Heart right ventricle (tissue), 16 donors: Measurements from ENCODE around the gene PIK3IP1. TPM values are rescaled to one million over a fixed set of nuclear protein-coding genes. Genes with fewer than 3 reads are reported as not detected.

Experiments used
- ATAC-seq, 8 donors: fragments of 200-7000 bp; cut with Tn5 transposase; one replicate each; pipeline ENCODE4 v1.9.1; 2020; ENCODE audit warnings: mild to moderate bottlenecking in 8 of 8, moderate library complexity in 8 of 8, moderate number of reproducible peaks in 1 of 8
- DNase-seq, 2 donors: peaks; one replicate each; pipeline ENCODE4 v3.0.0-alpha.2; 2020
- H3K27ac ChIP-seq, 10 donors: fragments of 200-600 bp; sonication (generic) in 2 of 10; one replicate each; pipeline versions ENCODE4 v1.5.0 to v1.8.0; 2020 to 2022; ENCODE audit warnings: mild to moderate bottlenecking in 3 of 10
- H3K27me3 ChIP-seq, 7 donors: fragments of 200-600 bp; one replicate each; pipeline ENCODE4 v1.8.0; 2021 to 2022; ENCODE audit warnings: mild to moderate bottlenecking in 2 of 7
- H3K36me3 ChIP-seq, 9 donors: fragments of 200-600 bp; sonication (generic) in 1 of 9; one replicate each; pipeline versions ENCODE4 v1.5.0 to v1.8.0; 2020 to 2022; ENCODE audit warnings: mild to moderate bottlenecking in 2 of 9
- H3K4me1 ChIP-seq, 9 donors: fragments of 200-600 bp; sonication (generic) in 1 of 9; one replicate each; pipeline versions ENCODE4 v1.5.0 to v1.8.0; 2020 to 2022; ENCODE audit warnings: mild to moderate bottlenecking in 4 of 9
- H3K4me3 ChIP-seq, 10 donors: fragments of 200-600 bp; sonication (generic) in 2 of 10; one replicate each; pipeline versions ENCODE4 v1.5.0 to v1.8.0; 2020 to 2022; ENCODE audit warnings: mild to moderate bottlenecking in 7 of 10, moderate library complexity in 2 of 10
- H3K9me3 ChIP-seq, 11 donors: fragments of 200-600 bp in 10 of 11; sonication (generic) in 2 of 11; one replicate each; pipeline versions ENCODE4 v1.5.0 to v1.8.0; 2013 to 2022; ENCODE audit warnings: mild to moderate bottlenecking in 2 of 11, control low read depth in 1 of 11, moderate library complexity in 1 of 11
- WGBS, 2 donors: extraction: QIAGEN DNeasy Blood & Tissue Kit; methylation state at CpG; one replicate each; pipeline ENCODE4 v1.1.7; 2013; ENCODE audit warnings: inconsistent platforms in 1 of 2; 5-methylcytosine and 5-hydroxymethylcytosine counted together
- intact Hi-C, 10 donors: fragments of 100-400 bp; cut with DNase I; formaldehyde crosslinking; loops; one replicate each; pipeline versions ENCODE4 v1.11.1 to v1.14.2; 2022
- polyA plus RNA-seq, 2 donors: library from polyadenylated mRNA; stranded (reverse); fragments of 200-250 nt; gene quantifications; one replicate each; pipeline ENCODE4 v1.2.3, GENCODE V29; 2013
- total RNA-seq, 10 donors: library from RNA; stranded (reverse); fragmentation: NEBNext Ultra II Directional in 3 of 10; extraction: Animal tissue kit (Norgen Biotek cat#: 25700) in 3 of 10; gene quantifications; one replicate each; pipeline versions ENCODE4 v1.2.1 to v1.2.4, GENCODE V29; 2021 to 2023
- TF ChIP-seq, protein P1 (sequence below), 9 donors: fragments of 200-600 bp; sonication (generic) in 2 of 9; IDR thresholded peaks; one replicate each; pipeline versions ENCODE4 v1.5.0 to v1.8.0; 2021 to 2022; ENCODE audit warnings: antibody characterized with exemption in 9 of 9, mild to moderate bottlenecking in 5 of 9, moderate library complexity in 1 of 9
- donor health status: Arrhythmogenic right ventricular cardiomyopathy.
- donor health status: ischemic (EF 13 %, LVEDD 7.1; RV severe dilation, severe dysfunction).
- donor health status: healthy with polysubstance abuse.
- donor health status: DM: no; HTN: yes; CAD: no.
- donor health status: DM: no; HTN: no; CAD: no.
- donor health status: ischemic (EF 25% LVEDD 6.9; RV normal size, moderate dysfunction).
- donor health status: ischemic (EF 25% LVEDD 5.7; RV mildly dilated, moderate dysfunction).
- donor health status: healthy.
- donor health status: DM: yes; HTN: yes; CAD: no.
- donor health status: Ischemic cardiomyopathy.
- donor health status: ischemic (EF 35%, LVEDD 5.7; RV mildly dilated, moderate dysfunction).
- donor health status: nonischemic (EF 11% LVEDD 7.7; RV severe dilation, severe dysfunction).
- donor health status: DM: yes; HTN: yes; CAD: no.
- donor health status: PGD.
- donor health status: ischemic (EF 29% LVEDD 5.4; RV normal size, mild dysfunction).
- donor health status: nonischemic (EF 23%, LVEDD 6.1; RV moderate dilation, normal function).

Gene PIK3IP1
- total and polyA plus RNA-seq, 12 donors = 3.6 to 28.6 (median 12.9) TPM

DNA sequence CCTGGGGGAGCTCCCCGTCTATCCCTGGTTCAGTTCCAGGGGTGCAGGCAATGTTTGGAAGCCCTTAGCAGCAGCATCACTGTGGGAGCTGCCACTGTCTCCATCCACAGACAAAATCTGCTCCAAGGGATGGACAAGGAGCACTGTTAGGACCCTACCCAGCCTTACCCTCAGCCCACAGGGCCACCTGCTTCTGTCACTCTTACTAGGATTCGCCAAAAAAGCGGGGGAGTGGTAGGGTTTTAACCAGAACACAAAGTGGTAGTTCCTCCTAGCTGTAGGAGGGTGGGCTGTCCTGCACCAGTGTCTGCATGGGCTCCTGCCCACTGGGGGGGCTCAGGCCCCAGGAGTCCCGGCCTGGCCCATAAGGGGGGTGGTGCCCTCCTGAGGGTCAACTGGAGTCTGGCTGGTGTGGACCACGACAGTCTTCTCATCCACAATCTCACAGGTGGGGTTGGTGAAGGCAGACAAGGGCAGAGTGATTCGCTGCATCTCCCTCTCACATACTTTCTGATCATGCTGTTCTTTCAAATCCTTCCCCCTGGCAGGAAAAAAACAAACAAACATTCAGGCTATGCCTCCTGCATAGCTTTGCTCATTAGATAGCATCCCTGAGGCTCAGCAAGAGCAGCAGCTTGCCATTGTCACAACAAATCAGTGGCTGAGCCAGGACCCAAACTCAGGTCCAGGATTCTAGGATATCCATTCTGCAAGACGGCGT, 9.4 kb downstream of the PIK3IP1 start:
- TF ChIP-seq, protein P1, sequence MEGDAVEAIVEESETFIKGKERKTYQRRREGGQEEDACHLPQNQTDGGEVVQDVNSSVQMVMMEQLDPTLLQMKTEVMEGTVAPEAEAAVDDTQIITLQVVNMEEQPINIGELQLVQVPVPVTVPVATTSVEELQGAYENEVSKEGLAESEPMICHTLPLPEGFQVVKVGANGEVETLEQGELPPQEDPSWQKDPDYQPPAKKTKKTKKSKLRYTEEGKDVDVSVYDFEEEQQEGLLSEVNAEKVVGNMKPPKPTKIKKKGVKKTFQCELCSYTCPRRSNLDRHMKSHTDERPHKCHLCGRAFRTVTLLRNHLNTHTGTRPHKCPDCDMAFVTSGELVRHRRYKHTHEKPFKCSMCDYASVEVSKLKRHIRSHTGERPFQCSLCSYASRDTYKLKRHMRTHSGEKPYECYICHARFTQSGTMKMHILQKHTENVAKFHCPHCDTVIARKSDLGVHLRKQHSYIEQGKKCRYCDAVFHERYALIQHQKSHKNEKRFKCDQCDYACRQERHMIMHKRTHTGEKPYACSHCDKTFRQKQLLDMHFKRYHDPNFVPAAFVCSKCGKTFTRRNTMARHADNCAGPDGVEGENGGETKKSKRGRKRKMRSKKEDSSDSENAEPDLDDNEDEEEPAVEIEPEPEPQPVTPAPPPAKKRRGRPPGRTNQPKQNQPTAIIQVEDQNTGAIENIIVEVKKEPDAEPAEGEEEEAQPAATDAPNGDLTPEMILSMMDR (IDR thresholded peaks at IDR 0.05) = no peak
- ATAC-seq (no peak), DNase-seq (no peak)
- H3K27ac ChIP-seq = peak overlapping the region in 1 of 10 donors; percentile 27
- H3K27me3 ChIP-seq = no peaks in the 10 kb centered on the region
- H3K4me3 ChIP-seq = no peak overlapping the region
- no peaks in the 10 kb centered on the region for H3K9me3 ChIP-seq
- peaks cover 0 to 100% (median 76%) of the 10 kb centered on the region in 9 donors for H3K36me3 ChIP-seq
- H3K4me1 ChIP-seq = peaks cover 0 to 53% (median 18%) of the 10 kb centered on the region in 9 donors
- intact Hi-C loops = no loop called here
- WGBS, 2 donors = 78 to 83% methylated on average over 8 of the region's 8 CpGs

DNA sequence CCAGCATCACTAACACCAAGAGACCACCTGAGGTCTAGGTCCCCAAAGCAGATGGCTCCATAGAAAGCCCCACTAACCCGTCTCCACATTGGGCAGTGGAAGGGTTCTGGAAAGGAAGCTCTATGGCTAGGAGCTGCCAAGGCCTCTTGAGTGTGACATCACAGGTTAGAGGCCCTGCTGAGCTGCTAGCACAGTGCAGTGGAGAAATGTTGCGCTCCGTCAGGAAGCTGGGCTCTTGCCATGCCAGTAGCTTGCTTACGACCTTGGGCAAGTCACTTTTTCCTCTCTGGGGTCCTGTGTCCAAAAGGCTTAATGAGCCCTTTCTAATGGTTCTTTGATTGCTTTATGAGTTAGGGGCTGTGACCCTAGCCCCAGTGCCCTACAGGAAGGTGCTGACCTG, 10.6 kb downstream of the PIK3IP1 start:
- WGBS, 2 donors = 43 to 45% methylated on average over 4 of the region's 4 CpGs

DNA sequence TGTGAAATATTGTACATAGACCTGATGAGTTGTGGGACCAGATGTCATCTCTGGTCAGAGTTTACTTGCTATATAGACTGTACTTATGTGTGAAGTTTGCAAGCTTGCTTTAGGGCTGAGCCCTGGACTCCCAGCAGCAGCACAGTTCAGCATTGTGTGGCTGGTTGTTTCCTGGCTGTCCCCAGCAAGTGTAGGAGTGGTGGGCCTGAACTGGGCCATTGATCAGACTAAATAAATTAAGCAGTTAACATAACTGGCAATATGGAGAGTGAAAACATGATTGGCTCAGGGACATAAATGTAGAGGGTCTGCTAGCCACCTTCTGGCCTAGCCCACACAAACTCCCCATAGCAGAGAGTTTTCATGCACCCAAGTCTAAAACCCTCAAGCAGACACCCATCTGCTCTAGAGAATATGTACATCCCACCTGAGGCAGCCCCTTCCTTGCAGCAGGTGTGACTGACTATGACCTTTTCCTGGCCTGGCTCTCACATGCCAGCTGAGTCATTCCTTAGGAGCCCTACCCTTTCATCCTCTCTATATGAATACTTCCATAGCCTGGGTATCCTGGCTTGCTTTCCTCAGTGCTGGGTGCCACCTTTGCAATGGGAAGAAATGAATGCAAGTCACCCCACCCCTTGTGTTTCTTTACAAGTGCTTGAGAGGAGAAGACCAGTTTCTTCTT, 12.3 kb downstream of the PIK3IP1 start:
- peak overlapping the region in 1 of 10 donors; percentile 79 for H3K27ac ChIP-seq
- H3K27me3 ChIP-seq = no peaks in the 10 kb centered on the region
- H3K4me1 ChIP-seq = peaks cover 0 to 23% (median 3%) of the 10 kb centered on the region in 9 donors
- ATAC-seq = no peak
- TF ChIP-seq, protein P1 (IDR thresholded peaks at IDR 0.05) = no peak
- DNase-seq = no peak
- H3K36me3 ChIP-seq = peaks cover 0 to 97% (median 70%) of the 10 kb centered on the region in 9 donors
- intact Hi-C loops = loop anchor here in 2 of 10 donors (10.0 kb wide), 1 partner anchor 65 kb away; the partner anchor contains the start of gene LIMK2 (in 2 of the 2)
- H3K4me3 ChIP-seq = no peak overlapping the region
- H3K9me3 ChIP-seq = no peaks in the 10 kb centered on the region

More for the DNA sequence above, 10.6 kb downstream of the PIK3IP1 start:
- intact Hi-C loops = no loop called here
- H3K27ac ChIP-seq = peak overlapping the region in 4 of 10 donors; percentile 19 to 34 (median 23)
- H3K27me3 ChIP-seq = no peaks in the 10 kb centered on the region
- H3K9me3 ChIP-seq = no peaks in the 10 kb centered on the region
- peaks cover 0 to 41% (median 11%) of the 10 kb centered on the region in 9 donors for H3K4me1 ChIP-seq
- H3K4me3 ChIP-seq = no peak overlapping the region
- DNase-seq (no peak), ATAC-seq (peak in 5 of 8 donors; percentile 24 to 70 (median 52))
- TF ChIP-seq, protein P1 (IDR thresholded peaks at IDR 0.05) = no peak
- H3K36me3 ChIP-seq = peaks cover 0 to 100% (median 79%) of the 10 kb centered on the region in 9 donors

DNA sequence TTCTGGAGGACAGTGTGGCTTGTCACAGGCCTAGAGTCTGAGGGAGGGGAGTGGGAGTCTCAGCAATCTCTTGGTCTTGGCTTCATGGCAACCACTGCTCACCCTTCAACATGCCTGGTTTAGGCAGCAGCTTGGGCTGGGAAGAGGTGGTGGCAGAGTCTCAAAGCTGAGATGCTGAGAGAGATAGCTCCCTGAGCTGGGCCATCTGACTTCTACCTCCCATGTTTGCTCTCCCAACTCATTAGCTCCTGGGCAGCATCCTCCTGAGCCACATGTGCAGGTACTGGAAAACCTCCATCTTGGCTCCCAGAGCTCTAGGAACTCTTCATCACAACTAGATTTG, 13.0 kb downstream of the PIK3IP1 start:
- intact Hi-C loops = loop anchor here in 2 of 10 donors (10.0 kb wide), 1 partner anchor 64 kb away; the partner anchor contains the start of gene LIMK2 (in 2 of the 2)
- H3K27ac ChIP-seq = peak overlapping the region in 2 of 10 donors; percentile 21 to 79
- no peak for ATAC-seq

More for the DNA sequence above, 13.0 kb downstream of the PIK3IP1 start:
- Histone ChIP-seq H3K27me3 (no peaks in the 10 kb centered on the region), H3K4me3 (no peak overlapping the region), H3K36me3 (peaks cover 0 to 97% (median 70%) of the 10 kb centered on the region in 9 donors), H3K4me1 (peaks cover 0 to 17% (median 0%) of the 10 kb centered on the region in 9 donors), H3K9me3 (no peaks in the 10 kb centered on the region)
- TF ChIP-seq, protein P1 (IDR thresholded peaks at IDR 0.05) = no peak
- DNase-seq = no peak
